Measurements from ENCODE around the gene RAD51B. TPM values are rescaled to one million over a fixed set of nuclear protein-coding genes. Genes with fewer than 3 reads are reported as not detected.

Gene RAD51B
- total and polyA plus RNA-seq, 4 donors, result 2.5 to 95.0 (median 9.6) TPM

DNA sequence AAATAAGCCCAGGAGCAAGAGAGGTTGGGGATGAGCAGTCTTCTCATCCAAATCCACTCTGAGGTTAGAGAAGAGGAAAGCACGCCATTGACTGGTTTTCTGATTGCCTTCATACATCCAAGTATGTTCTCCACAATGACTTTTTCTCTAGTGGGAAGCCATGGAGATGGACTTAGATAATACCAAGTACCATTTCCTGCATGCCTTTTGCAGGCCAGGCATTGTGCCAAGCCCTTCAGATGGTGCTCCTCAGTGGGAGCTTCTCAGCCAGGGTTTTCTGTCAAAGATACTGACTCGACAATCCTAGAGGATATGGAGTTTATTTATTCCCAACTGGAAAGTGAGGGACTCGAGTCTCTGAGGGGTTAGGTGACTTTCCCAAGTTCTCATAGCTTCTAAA is 755.3 kb downstream of the RAD51B start:
- H3K4me1 ChIP-seq (ENCODE audit: control insufficient read depth in 5 of 5, insufficient read depth in 5 of 5, low read length in 5 of 5), result peaks cover 0 to 28% (median 15%) of the 10 kb centered on the region in 5 donors

GRCh38 chr14:68575426-68575825 is 755.8 kb downstream of the RAD51B start:
- no peak overlapping the region for H3K9ac ChIP-seq (ENCODE audit: insufficient read depth in 1 of 2, low read length in 2 of 2)
- H3K4me3 ChIP-seq, result no peak overlapping the region
- H3K4me1 ChIP-seq (ENCODE audit: control insufficient read depth in 5 of 5, insufficient read depth in 5 of 5, low read length in 5 of 5), result peaks cover 0 to 24% (median 11%) of the 10 kb centered on the region in 5 donors
- H3K9me3 ChIP-seq (ENCODE audit: control insufficient read depth in 4 of 4, insufficient read depth in 3 of 4, low read length in 3 of 4), result no peaks in the 10 kb centered on the region
- WGBS, 2 donors, result 55 to 61% methylated on average over 4 of the region's 4 CpGs
- H3K36me3 ChIP-seq (ENCODE audit: control insufficient read depth in 4 of 4, insufficient read depth in 4 of 4, low read length in 4 of 4), result no peaks in the 10 kb centered on the region
- no peaks in the 10 kb centered on the region for H3K27me3 ChIP-seq (ENCODE audit: control insufficient read depth in 3 of 3, insufficient read depth in 3 of 3, low read length in 2 of 3)
- DNase-seq, result no peak
- ATAC-seq (ENCODE audit: insufficient read depth, low FRiP score), result no peak
- H3K27ac ChIP-seq (ENCODE audit: low read depth in 1 of 2, low read length in 1 of 2), result peak overlapping the region in 1 of 2 donors; percentile 58
- TF ChIP-seq, protein P1, sequence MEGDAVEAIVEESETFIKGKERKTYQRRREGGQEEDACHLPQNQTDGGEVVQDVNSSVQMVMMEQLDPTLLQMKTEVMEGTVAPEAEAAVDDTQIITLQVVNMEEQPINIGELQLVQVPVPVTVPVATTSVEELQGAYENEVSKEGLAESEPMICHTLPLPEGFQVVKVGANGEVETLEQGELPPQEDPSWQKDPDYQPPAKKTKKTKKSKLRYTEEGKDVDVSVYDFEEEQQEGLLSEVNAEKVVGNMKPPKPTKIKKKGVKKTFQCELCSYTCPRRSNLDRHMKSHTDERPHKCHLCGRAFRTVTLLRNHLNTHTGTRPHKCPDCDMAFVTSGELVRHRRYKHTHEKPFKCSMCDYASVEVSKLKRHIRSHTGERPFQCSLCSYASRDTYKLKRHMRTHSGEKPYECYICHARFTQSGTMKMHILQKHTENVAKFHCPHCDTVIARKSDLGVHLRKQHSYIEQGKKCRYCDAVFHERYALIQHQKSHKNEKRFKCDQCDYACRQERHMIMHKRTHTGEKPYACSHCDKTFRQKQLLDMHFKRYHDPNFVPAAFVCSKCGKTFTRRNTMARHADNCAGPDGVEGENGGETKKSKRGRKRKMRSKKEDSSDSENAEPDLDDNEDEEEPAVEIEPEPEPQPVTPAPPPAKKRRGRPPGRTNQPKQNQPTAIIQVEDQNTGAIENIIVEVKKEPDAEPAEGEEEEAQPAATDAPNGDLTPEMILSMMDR (IDR thresholded peaks at IDR 0.05; ENCODE audit: control extremely low read depth, extremely low read depth), result no peak

More for the DNA sequence above, 755.3 kb downstream of the RAD51B start:
- no peaks in the 10 kb centered on the region for H3K9me3 ChIP-seq (ENCODE audit: control insufficient read depth in 4 of 4, insufficient read depth in 3 of 4, low read length in 3 of 4)
- no peaks in the 10 kb centered on the region for H3K27me3 ChIP-seq (ENCODE audit: control insufficient read depth in 3 of 3, insufficient read depth in 3 of 3, low read length in 2 of 3)
- ATAC-seq (ENCODE audit: insufficient read depth, low FRiP score) (no peak), DNase-seq (peak; percentile 69 to 84 (median 70))
- no peak overlapping the region for H3K4me3 ChIP-seq
- H3K9ac ChIP-seq (ENCODE audit: insufficient read depth in 1 of 2, low read length in 2 of 2), result no peak overlapping the region
- TF ChIP-seq, protein P1 (IDR thresholded peaks at IDR 0.05; ENCODE audit: control extremely low read depth, extremely low read depth), result no peak
- 69 to 74% methylated on average over 3 of the region's 3 CpGs for whole genome bisulfite sequencing, 2 donors
- H3K36me3 ChIP-seq (ENCODE audit: control insufficient read depth in 4 of 4, insufficient read depth in 4 of 4, low read length in 4 of 4), result no peaks in the 10 kb centered on the region
- peak overlapping the region in 1 of 2 donors; percentile 26 for H3K27ac ChIP-seq (ENCODE audit: low read depth in 1 of 2, low read length in 1 of 2)

- WGBS, 2 donors, result 65 to 84% methylated on average over 2 of the region's 2 CpGs
These were observed 756.5 kb downstream of the RAD51B start for GRCh38 chr14:68576031-68576430.

More at GRCh38 chr14:68576031-68576430, 756.5 kb downstream of the RAD51B start:
- H3K36me3 ChIP-seq (ENCODE audit: control insufficient read depth in 4 of 4, insufficient read depth in 4 of 4, low read length in 4 of 4), result no peaks in the 10 kb centered on the region
- peak overlapping the region in 1 of 2 donors; percentile 27 for H3K27ac ChIP-seq (ENCODE audit: low read depth in 1 of 2, low read length in 1 of 2)
- H3K27me3 ChIP-seq (ENCODE audit: control insufficient read depth in 3 of 3, insufficient read depth in 3 of 3, low read length in 2 of 3), result no peaks in the 10 kb centered on the region
- H3K9ac ChIP-seq (ENCODE audit: insufficient read depth in 1 of 2, low read length in 2 of 2), result no peak overlapping the region
- H3K4me1 ChIP-seq (ENCODE audit: control insufficient read depth in 5 of 5, insufficient read depth in 5 of 5, low read length in 5 of 5), result peaks cover 0 to 21% (median 10%) of the 10 kb centered on the region in 5 donors
- DNase-seq (no peak), ATAC-seq (ENCODE audit: insufficient read depth, low FRiP score) (no peak)
- no peak overlapping the region for H3K4me3 ChIP-seq
- TF ChIP-seq, protein P1 (IDR thresholded peaks at IDR 0.05; ENCODE audit: control extremely low read depth, extremely low read depth), result no peak
- H3K9me3 ChIP-seq (ENCODE audit: control insufficient read depth in 4 of 4, insufficient read depth in 3 of 4, low read length in 3 of 4), result no peaks in the 10 kb centered on the region
